GM18508 (cell line): Measurements from ENCODE around the gene LRRC59.
"Not testable (repeated sequence)": the region's sequence is repeated elsewhere in the genome, so short reads cannot be mapped to it uniquely, and the experiment has no call there.

Source experiments
- ATAC-seq: cut with Tn5 transposase; IDR thresholded peaks from one replicate; pipeline ENCODE4 v1.9.1; 2021; ENCODE audit warnings: moderate number of reproducible peaks; ENCODE audit not compliant: insufficient read depth, unreplicated experiment

The LRRC59 gene

GRCh38 chr17:50424996-50425681 lies 27.8 kb upstream of the LRRC59 start:
- ATAC-seq = no peak

GRCh38 chr17:50424246-50424995 lies 27.1 kb upstream of the LRRC59 start:
- ATAC-seq = no peak

GRCh38 chr17:50423553-50424159 lies 26.3 kb upstream of the LRRC59 start:
- no peak for ATAC-seq

- ATAC-seq = no peak
These were observed 25.4 kb upstream of the LRRC59 start for GRCh38 chr17:50422738-50423137.

GRCh38 chr17:50421308-50422051 lies 24.2 kb upstream of the LRRC59 start:
- ATAC-seq = no peak

- no peak for ATAC-seq
These were observed 23.2 kb upstream of the LRRC59 start for GRCh38 chr17:50420419-50421112.

GRCh38 chr17:50419577-50419976 lies 22.3 kb upstream of the LRRC59 start:
- ATAC-seq = not testable (repeated sequence)

- ATAC-seq = no peak
These were observed 17.5 kb upstream of the LRRC59 start for GRCh38 chr17:50414808-50415207.

- no peak for ATAC-seq
These were observed 14.9 kb upstream of the LRRC59 start for GRCh38 chr17:50412188-50412732.

- ATAC-seq = no peak
These were observed 10.6 kb upstream of the LRRC59 start for GRCh38 chr17:50407921-50408320.

GRCh38 chr17:50406578-50406977 lies 9.3 kb upstream of the LRRC59 start:
- ATAC-seq = no peak

- ATAC-seq = not testable (repeated sequence)
These were observed 8.0 kb upstream of the LRRC59 start for GRCh38 chr17:50405351-50405750.

- not testable (repeated sequence) for ATAC-seq
These were observed 2.3 kb upstream of the LRRC59 start for GRCh38 chr17:50399591-50399990.

GRCh38 chr17:50398672-50399071 lies 1.3 kb upstream of the LRRC59 start:
- ATAC-seq = not testable (repeated sequence)

- ATAC-seq = no peak
These were observed 579 bp upstream of the LRRC59 start for GRCh38 chr17:50397919-50398285.

GRCh38 chr17:50396261-50397110 lies 837 bp downstream of the LRRC59 start:
- no peak for ATAC-seq

- no peak for ATAC-seq
These were observed 2.6 kb downstream of the LRRC59 start for GRCh38 chr17:50394711-50395110.

GRCh38 chr17:50393700-50394099 lies 3.6 kb downstream of the LRRC59 start:
- no peak for ATAC-seq

GRCh38 chr17:50392621-50393020 lies 4.7 kb downstream of the LRRC59 start:
- no peak for ATAC-seq
